PC-3 (cell line): Measurements from ENCODE around the gene ARHGEF11. TPM values are rescaled to one million over a fixed set of nuclear protein-coding genes. Genes with fewer than 3 reads are reported as not detected.

ENCODE experiments used
- ATAC-seq: fragments of 200-7000 bp; cut with Tn5 transposase; 2 replicates; pipeline ENCODE4 v1.9.1; 2020; ENCODE audit warnings: mild to moderate bottlenecking, moderate library complexity
- BruUV-seq: library from RNA; stranded (reverse); fragments of 400-500 nt; replicated peaks from 2 replicates; lab custom pipeline; 2021; lab: Mats Ljungman, UMichigan
- CTCF ChIA-PET: fragments of 300-600 bp; sonication (Branson Sonifier 250); formaldehyde crosslinking; loops from one replicate; lab custom pipeline; 2022; ENCODE audit warnings: antibody characterized with exemption; lab: Charles Lee
- POLR2A ChIA-PET: fragments of 300-600 bp; sonication (Branson Sonifier 250); formaldehyde crosslinking; loops from one replicate; lab custom pipeline; 2022; ENCODE audit warnings: antibody characterized with exemption; ENCODE audit not compliant: unreplicated experiment; lab: Charles Lee
- DNase-seq: peaks from one replicate; pipeline ENCODE4 v3.0.0-alpha.2; 2015
- H2AFZ ChIP-seq: fragments of 300-600 bp; sonication (generic); 2 replicates; pipeline ENCODE4 v1.6.0; 2016; ENCODE audit warnings: antibody characterized with exemption, low read length
- H3F3A ChIP-seq: fragments of 300-600 bp; sonication (generic); one replicate; pipeline ENCODE4 v1.6.0; 2017; ENCODE audit warnings: antibody characterized with exemption, low read length, control low read depth, mild to moderate bottlenecking; ENCODE audit not compliant: unreplicated experiment
- H3K27ac ChIP-seq: fragments of 300-600 bp; sonication (generic); 2 replicates; pipeline ENCODE4 v1.5.1; 2016; ENCODE audit warnings: mild to moderate bottlenecking, low read length
- H3K27me3 ChIP-seq: fragments of 300-600 bp; sonication (generic); 2 replicates; pipeline ENCODE4 v1.6.1; 2016; ENCODE audit warnings: low read length, mixed read lengths
- H3K36me3 ChIP-seq: fragments of 300-600 bp; sonication (generic); 2 replicates; pipeline ENCODE4 v1.6.1; 2016; ENCODE audit warnings: low read depth, mixed run types, low read length, mixed read lengths
- H3K4me1 ChIP-seq: fragments of 300-600 bp; sonication (generic); 2 replicates; pipeline ENCODE4 v1.5.1; 2016; ENCODE audit warnings: low read length; ENCODE audit not compliant: insufficient read depth
- H3K4me2 ChIP-seq: fragments of 300-600 bp; sonication (generic); 2 replicates; pipeline ENCODE4 v1.6.0; 2016; ENCODE audit warnings: low read length
- H3K4me3 ChIP-seq: fragments of 300-600 bp; sonication (generic); 2 replicates; pipeline ENCODE4 v1.5.1; 2016; ENCODE audit warnings: mild to moderate bottlenecking, low read length, mixed read lengths
- H3K79me2 ChIP-seq: fragments of 300-600 bp; sonication (generic); 2 replicates; pipeline ENCODE4 v1.6.1; 2017; ENCODE audit warnings: low read length, mixed read lengths
- H3K9ac ChIP-seq: fragments of 300-600 bp; sonication (generic); 2 replicates; pipeline ENCODE4 v1.6.0; 2016; ENCODE audit warnings: mild to moderate bottlenecking, low read length
- H3K9me2 ChIP-seq: fragments of 300-600 bp; sonication (generic); replicated peaks from 2 replicates; pipeline ENCODE4 v1.6.1; 2016; ENCODE audit warnings: mixed run types, low read length, mixed read lengths
- H3K9me3 ChIP-seq: fragments of 300-600 bp; sonication (generic); 2 replicates; pipeline ENCODE4 v1.6.1; 2016; ENCODE audit warnings: low read length, mixed read lengths
- H4K20me1 ChIP-seq: fragments of 300-600 bp; sonication (generic); 2 replicates; pipeline ENCODE4 v1.6.1; 2016; ENCODE audit warnings: low read length, mixed read lengths
- EZH2 ChIP-seq: fragments of 300-600 bp; sonication (generic); IDR thresholded peaks from one replicate; pipeline ENCODE4 v1.6.1; 2017; ENCODE audit warnings: antibody characterized with exemption, mild to moderate bottlenecking, low read length; ENCODE audit not compliant: unreplicated experiment
- EZH2phosphoT487 ChIP-seq: fragments of 300-600 bp; sonication (generic); IDR thresholded peaks from 2 replicates; pipeline ENCODE4 v1.6.1; 2018; ENCODE audit warnings: mild to moderate bottlenecking, antibody characterized with exemption, low read length, borderline replicate concordance
- intact Hi-C: fragments of 100-400 bp; cut with micrococcal nuclease; formaldehyde crosslinking; loops from 2 replicates; pipeline ENCODE4 v1.9.0; 2023
- total RNA-seq: library from RNA; depleted of rRNA; stranded (reverse); fragments of >200 nt; gene quantifications from 2 replicates; pipeline ENCODE4 v1.2.3, GENCODE V29; 2014
- TF ChIP-seq, protein P1 (sequence below): fragments of 300-600 bp; sonication (generic); conservative IDR thresholded peaks from 2 replicates; pipeline ENCODE4 v1.5.1; 2017; ENCODE audit warnings: antibody characterized with exemption, low read depth, mild to moderate bottlenecking, low read length

The ARHGEF11 gene
- total RNA-seq, 1 experiment from 2014 or later, result 31.1 TPM

DNA sequence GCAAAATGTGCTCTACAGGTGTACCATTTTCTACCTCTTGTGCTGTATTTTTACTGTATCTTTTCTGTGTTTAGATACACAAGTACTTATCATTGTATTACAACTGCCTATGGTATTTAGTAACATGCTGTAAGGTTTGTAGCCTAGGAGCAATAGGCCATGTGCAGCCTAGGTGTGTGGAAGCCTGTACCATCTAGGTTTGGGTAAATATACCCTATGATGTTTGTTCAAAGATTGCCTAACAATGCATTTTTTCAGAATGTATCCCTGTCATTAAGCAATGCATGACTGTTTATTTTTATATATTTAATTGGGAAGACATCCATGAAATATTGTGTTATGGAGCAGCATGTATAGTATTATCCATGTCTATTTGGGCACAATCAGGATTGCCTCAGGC is 43.1 kb upstream of the ARHGEF11 start:
- no peak overlapping the region for H3K4me2 ChIP-seq

DNA sequence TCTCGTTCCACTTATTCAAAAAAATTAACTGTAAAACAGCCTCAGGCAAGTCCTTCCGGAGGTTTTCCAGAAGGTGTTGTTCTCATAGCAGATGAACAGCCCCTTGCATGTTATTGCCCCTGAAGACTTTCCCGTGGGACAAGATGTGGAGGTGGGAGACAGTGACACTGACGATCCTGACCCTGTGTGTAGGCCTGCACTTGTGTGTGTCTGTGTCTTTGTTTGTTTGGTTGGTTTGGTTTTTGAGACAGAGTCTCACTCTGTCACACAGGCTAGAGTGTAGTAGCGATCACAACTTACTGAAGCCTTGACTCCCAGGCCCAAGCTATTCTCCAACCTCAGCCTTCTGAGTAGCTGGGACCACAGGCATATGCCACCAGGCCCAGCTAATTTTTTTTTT is 41.5 kb upstream of the ARHGEF11 start:
- ChIA-PET POLR2A (no interaction called here), CTCF (interaction anchor here (0.8 kb wide), 1 partner anchor 69 kb away, joined by 4 read pairs; no protein-coding TSS in a partner anchor)
- TF ChIP-seq, protein P1, sequence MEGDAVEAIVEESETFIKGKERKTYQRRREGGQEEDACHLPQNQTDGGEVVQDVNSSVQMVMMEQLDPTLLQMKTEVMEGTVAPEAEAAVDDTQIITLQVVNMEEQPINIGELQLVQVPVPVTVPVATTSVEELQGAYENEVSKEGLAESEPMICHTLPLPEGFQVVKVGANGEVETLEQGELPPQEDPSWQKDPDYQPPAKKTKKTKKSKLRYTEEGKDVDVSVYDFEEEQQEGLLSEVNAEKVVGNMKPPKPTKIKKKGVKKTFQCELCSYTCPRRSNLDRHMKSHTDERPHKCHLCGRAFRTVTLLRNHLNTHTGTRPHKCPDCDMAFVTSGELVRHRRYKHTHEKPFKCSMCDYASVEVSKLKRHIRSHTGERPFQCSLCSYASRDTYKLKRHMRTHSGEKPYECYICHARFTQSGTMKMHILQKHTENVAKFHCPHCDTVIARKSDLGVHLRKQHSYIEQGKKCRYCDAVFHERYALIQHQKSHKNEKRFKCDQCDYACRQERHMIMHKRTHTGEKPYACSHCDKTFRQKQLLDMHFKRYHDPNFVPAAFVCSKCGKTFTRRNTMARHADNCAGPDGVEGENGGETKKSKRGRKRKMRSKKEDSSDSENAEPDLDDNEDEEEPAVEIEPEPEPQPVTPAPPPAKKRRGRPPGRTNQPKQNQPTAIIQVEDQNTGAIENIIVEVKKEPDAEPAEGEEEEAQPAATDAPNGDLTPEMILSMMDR, result no peak
- no peak for TF ChIP-seq EZH2phosphoT487
- no peak for ATAC-seq
- BruUV-seq, result no TSS peak
- Histone ChIP-seq H3K36me3 (no peaks in the 10 kb centered on the region), H2AFZ (no peak overlapping the region), H3K9me2 (no peaks in the 10 kb centered on the region), H3K79me2 (no peaks in the 10 kb centered on the region), H3K4me2 (no peak overlapping the region), H3K9ac (no peak overlapping the region), H3K27me3 (peaks cover 13% of the 10 kb centered on the region; the same call in 1 of the 2 replicates), H3K9me3 (no peaks in the 10 kb centered on the region), H3K4me3 (no peak overlapping the region), H3K27ac (no peak overlapping the region), H4K20me1 (no peaks in the 10 kb centered on the region), H3K4me1 (0 out of 2 replicates have a peak, but pooled peaks cover 3% of the 10 kb centered on the region), H3F3A (no peaks in the 10 kb centered on the region)
- no peak for DNase-seq
- intact Hi-C loops, result no loop called here

More for the DNA sequence above, 43.1 kb upstream of the ARHGEF11 start:
- POLR2A ChIA-PET, result no interaction called here
- H4K20me1 ChIP-seq, result no peaks in the 10 kb centered on the region
- H3K9me2 ChIP-seq, result no peaks in the 10 kb centered on the region
- H3K27ac ChIP-seq, result no peak overlapping the region
- peak; percentile 5; the same call in 1 of the 2 replicates for ATAC-seq
- H3K36me3 ChIP-seq, result no peaks in the 10 kb centered on the region
- no peak overlapping the region for H2AFZ ChIP-seq
- H3K4me3 ChIP-seq, result no peak overlapping the region
- DNase-seq, result peak; percentile 25
- BruUV-seq, result no TSS peak
- CTCF ChIA-PET, result no interaction called here
- H3F3A ChIP-seq, result no peaks in the 10 kb centered on the region
- no peak overlapping the region for H3K9ac ChIP-seq
- TF ChIP-seq EZH2phosphoT487 (no peak), EZH2 (no peak)
- TF ChIP-seq, protein P1, result no peak
- H3K79me2 ChIP-seq, result no peaks in the 10 kb centered on the region
- H3K9me3 ChIP-seq, result no peaks in the 10 kb centered on the region
- intact Hi-C loops, result no loop called here
- H3K27me3 ChIP-seq, result peaks cover 5% of the 10 kb centered on the region; the same call in 1 of the 2 replicates
- H3K4me1 ChIP-seq, result 0 out of 2 replicates have a peak, but pooled peaks cover 3% of the 10 kb centered on the region

DNA sequence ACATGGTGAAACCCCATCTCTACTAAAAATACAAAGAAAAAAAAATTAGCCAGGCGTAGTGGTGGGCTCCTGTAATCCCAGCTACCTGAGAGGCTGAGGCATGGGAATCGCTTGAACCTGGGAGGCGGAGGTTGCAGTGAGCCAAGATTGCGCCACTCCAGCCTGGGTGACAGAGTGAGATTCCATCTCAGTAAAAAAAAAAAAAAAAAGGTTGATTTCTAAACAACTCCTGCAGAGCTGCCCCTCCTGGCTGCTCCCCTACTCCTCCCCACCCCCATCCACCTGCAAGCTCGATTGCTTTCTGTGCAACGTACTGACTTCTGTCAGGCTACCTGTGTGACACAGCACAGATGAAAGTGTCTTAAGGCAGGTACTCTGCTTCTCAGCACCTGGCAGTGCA is 40.8 kb upstream of the ARHGEF11 start:
- no peak for TF ChIP-seq EZH2
- no peak for TF ChIP-seq EZH2phosphoT487
- TF ChIP-seq, protein P1, result no peak
- Histone ChIP-seq H3K4me2 (no peak overlapping the region), H2AFZ (no peak overlapping the region), H3K9ac (no peak overlapping the region), H3K79me2 (no peaks in the 10 kb centered on the region), H3K36me3 (no peaks in the 10 kb centered on the region), H4K20me1 (no peaks in the 10 kb centered on the region), H3F3A (no peaks in the 10 kb centered on the region), H3K27ac (no peak overlapping the region), H3K4me1 (0 out of 2 replicates have a peak, but pooled peaks cover 3% of the 10 kb centered on the region), H3K9me2 (no peaks in the 10 kb centered on the region), H3K27me3 (peaks cover 15% of the 10 kb centered on the region; the same call in 1 of the 2 replicates), H3K4me3 (no peak overlapping the region), H3K9me3 (no peaks in the 10 kb centered on the region)
- DNase-seq, result no peak
- intact Hi-C loops, result no loop called here
- no TSS peak for BruUV-seq
- ChIA-PET CTCF (no interaction called here), POLR2A (no interaction called here)
- ATAC-seq, result no peak
